ENCODE results near the gene ACBD6.

The ACBD6 gene

DNA sequence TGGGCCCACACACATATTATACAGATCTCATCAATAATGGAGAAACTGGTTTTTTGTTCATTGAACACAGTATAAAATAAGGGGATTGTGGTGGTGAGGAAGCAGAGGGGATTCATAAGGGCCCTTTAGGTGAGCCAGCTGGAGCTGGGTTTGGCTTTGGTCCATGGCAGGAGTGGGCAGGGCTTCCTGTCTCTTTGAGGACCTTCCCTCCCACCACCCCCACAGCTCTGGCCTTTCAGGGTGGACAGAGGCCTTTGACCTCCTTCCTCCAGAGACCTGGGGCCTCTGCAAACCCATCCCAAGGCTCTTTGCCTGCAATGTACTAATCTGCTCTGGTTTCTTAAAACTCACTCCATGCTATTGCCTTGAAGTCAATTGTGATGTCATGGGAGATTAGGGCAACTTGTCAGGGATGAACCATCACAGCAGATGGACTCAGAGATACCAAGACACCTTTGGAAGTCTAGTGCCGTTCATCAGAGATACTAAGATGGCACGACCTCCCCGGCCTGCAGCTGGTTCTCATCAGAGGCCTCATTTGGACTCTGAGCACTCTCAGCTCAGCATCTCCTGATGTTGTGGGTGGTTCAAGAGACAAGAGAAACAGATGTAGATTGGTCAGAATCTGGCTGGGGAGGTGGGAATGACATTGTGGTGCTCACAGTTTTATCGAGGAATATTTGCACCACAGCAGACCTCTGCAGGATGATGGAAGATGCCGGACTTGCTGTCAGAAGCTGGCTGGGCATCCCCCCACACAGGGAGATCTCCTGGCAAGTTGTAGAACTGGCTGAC lies 234.4 kb downstream of the ACBD6 start:
- DNase-seq (ENCODE audit: low read depth, low spot score): no peak
- no peak overlapping the region for H3K4me3 ChIP-seq (ENCODE audit: low read length)

DNA sequence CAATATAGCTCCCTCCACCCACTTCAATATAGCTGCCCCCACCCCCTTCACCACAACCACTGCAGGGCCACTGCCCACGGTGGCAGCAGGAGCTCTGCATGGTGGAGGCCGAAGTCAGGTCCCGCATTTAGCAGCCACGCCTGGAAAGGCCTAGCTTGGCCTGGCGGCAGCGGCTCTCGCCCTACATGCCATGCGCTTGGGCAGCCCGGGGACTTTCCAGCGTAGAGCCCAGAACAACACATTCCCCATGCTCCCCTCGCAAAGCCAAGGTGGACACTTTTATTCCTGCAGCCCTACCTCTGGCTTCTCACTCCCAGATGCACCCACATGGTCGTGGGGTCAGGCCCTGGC lies 235.2 kb downstream of the ACBD6 start:
- H3K4me3 ChIP-seq (ENCODE audit: low read length): no peak overlapping the region
- no peak for DNase-seq (ENCODE audit: low read depth, low spot score)

DNA sequence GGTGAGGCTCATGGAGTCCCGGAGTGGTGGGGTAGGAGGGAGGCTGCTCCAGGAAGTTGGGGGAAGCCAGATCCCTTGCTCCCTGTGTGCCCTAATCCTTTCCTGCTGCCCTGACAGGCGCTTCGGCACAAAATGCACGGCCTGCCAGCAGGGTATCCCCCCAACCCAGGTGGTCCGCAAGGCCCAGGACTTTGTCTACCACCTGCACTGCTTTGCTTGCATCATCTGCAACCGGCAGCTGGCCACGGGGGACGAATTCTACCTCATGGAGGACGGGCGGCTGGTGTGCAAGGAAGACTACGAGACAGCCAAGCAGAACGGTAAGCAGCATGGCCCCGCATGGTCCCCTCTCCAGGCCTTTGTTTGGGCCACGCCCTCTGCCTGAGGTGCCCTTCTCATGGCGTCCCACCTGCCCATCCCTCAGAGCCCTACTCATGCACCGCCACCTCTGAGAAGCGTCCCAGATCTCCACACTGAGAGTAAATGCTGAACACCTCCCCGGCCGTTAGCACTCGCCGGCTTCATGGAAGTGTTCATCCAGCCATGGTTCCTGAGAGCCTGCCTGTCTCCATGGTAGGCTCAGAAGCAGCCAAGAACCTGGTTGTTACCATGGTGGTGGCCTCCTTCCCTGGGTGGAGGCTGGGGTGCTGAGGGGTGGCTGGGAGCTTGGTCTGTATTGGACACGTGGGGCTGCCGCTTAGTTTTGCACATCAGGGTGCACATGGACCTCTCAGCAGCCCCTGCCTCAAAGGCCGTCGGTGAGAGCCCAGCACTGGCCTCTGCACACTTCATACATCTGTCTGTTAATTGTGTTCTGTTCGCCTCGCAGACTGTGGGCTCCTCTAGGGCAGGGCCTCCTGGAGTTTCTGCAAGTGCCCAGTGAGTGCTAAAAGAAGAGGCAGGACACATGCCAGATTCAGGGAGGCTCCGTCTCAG lies 235.8 kb downstream of the ACBD6 start:
- no peak for DNase-seq (ENCODE audit: low read depth, low spot score)
- no peak overlapping the region for H3K4me3 ChIP-seq (ENCODE audit: low read length)

DNA sequence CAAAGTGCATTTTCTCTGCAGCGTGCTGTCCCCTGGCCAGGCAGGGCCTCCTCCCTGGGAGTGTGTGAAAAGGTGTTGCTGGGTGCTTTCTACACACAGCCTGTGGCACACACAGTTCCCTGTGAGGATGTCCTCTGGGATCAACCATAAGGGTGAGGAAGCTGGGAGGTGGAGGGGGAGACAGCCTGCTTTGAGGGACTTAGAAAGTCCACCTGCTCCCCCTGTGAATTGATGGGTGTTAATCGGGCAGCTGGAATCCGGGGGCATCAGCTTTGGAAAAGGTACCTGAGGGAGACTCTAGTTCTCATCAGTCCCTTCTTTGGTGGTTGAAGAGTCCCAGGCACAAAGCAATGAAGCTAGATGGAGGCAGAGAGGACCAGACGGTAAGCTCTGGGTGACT lies 236.5 kb downstream of the ACBD6 start:
- no peak overlapping the region for H3K4me3 ChIP-seq (ENCODE audit: low read length)
- DNase-seq (ENCODE audit: low read depth, low spot score): no peak

DNA sequence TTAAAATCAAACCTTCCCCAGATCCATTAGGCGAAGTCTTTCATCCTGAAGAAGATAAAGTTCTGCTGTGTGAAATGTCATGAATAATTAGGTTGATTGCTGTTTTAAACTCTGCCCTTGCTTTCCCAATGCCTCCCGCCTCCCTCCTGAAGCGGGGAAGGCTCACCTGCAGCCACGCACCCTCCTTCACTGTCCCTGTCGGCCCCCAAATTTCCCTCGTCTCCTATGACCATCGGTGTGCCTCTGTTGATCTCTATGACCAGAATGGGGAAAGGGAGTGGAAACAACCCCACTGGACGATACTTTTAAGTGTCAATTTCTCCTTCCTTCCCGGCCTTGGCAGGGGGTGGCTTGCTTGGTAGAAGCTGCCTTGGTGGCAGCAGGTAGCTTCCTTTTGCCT lies 237.2 kb downstream of the ACBD6 start:
- H3K4me3 ChIP-seq (ENCODE audit: low read length): no peak overlapping the region
- no peak for DNase-seq (ENCODE audit: low read depth, low spot score)

DNA sequence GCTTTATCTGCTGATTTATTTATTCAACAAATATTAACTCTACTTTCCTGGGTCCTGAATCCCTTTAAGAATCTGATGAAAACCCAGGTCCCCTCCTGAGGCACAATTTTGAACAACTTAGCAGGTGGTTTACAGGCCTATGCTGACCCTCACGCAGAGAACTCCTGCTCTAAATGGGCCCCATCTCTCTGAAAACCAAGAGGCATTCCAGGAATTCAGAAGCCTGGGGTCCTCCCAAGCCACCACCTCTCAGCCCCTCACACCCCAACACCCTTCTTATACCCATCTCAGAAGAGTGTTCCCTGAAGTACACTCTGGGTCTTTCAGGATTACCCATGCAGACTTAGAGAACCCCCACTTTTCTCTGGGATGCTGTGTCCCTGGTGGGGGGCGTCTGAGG lies 237.8 kb downstream of the ACBD6 start:
- no peak for DNase-seq (ENCODE audit: low read depth, low spot score)
- no peak overlapping the region for H3K4me3 ChIP-seq (ENCODE audit: low read length)

DNA sequence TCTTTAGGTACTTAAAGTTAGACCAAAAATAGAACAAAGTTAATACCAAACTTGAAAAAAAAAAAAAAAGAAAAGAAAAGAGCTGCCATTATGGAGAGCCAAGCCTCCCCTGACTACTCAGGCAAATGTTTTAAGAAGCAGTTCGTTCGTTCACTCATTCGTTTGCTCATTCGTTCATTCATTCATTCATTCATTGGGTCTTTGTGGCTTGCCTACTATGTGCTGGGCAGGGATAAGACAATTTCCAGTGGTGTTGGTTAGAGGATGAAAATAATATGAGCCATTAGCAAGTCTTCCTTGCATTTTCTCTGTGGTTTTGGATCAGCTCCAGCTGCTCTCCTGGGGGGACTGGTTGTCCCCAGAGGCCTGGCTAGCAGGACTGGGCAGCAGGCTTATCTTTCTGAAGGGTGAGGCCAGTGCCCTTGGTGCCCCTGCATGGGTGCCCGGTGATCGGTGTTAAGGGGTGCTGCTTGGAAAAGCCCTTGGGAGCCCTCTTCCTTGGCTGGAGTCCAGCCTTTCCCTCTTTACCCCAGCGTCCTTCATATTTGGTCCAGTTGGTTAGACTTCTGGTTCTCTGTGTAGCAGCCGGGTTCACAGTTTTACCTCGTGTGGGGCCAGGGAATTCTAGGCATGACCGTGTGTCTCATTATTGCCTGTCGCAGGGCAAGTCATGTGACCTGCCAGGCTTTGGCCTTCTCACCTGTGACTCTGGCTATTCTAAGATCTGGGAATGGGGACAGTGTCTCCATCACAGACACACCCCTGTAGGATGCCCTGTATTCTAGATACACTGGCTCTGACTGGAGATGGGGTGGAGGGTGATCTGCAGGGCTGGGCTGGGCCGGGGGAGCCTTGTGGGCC lies 239.5 kb downstream of the ACBD6 start:
- DNase-seq (ENCODE audit: low read depth, low spot score): no peak
- H3K4me3 ChIP-seq (ENCODE audit: low read length): no peak overlapping the region

DNA sequence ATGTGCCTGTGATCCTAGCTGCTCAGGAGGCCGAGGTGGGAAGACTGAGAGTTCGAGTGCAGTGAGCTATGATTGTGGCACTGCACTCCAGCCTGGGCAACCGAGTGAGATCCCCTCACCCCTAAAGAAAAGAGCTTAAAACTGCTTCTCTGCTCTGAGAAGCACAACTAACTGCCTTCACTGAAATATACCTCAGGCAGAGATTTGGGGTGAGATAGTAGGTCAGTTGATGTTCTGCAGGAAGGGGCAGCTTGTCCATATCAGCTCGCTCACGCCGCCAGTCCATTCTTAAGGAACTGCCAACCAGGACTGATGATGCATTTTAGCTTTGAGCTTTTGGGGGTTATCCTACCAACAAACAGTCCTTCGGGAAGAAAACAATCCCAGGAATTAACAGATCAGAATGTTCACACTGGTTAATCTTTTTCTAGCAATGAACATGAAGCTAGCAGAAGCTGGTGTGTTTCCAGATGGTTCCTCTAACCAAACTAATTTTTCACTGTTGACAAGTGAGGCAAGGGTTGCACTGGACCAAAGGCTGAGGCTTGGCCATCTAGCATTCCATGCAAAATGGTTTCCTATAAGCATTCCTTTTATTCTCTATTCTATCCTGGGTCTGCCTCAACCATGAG lies 240.7 kb downstream of the ACBD6 start:
- no peak overlapping the region for H3K4me3 ChIP-seq (ENCODE audit: low read length)
- no peak for DNase-seq (ENCODE audit: low read depth, low spot score)

DNA sequence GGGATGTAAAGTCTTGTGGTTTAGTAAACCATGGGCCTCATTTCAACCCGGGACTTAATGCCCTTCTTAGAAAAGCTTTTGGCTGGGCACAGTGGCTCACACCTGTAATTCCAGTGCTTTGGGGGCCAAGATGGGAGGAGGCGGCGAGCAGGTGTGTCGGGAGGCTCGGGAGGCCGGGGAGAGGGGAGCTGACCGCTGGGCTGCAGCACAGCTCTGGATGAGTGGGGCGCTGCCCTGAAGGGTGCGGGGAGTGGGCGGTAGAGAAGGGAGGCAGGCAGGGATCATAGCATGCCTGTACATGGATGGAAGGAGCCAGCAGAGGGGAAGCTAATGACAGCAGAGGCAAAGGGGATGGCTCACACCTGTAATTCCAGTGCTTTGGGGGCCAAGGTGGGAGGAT lies 241.3 kb downstream of the ACBD6 start:
- DNase-seq (ENCODE audit: low read depth, low spot score): no peak
- no peak overlapping the region for H3K4me3 ChIP-seq (ENCODE audit: low read length)

DNA sequence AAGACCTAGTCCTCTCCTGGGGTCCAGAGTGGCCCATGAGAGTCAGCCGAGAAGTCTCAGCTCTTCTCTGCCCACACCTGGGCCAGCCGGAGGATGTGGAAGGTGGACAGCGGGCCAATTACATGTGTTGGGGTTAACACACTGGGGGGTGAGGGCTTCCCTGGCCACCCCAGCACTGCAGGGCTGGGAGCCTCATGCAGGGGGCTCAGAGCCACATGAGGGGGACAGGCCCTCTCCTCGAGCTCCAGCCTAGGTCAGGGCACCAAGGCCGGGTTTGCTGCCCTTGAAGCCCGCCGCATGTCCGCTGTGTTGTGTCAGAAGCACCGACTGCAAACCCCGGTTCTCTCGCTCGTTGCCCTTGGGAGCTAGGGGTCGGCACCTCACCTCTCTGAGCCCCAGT lies 241.8 kb downstream of the ACBD6 start:
- no peak for DNase-seq (ENCODE audit: low read depth, low spot score)
- no peak overlapping the region for H3K4me3 ChIP-seq (ENCODE audit: low read length)

DNA sequence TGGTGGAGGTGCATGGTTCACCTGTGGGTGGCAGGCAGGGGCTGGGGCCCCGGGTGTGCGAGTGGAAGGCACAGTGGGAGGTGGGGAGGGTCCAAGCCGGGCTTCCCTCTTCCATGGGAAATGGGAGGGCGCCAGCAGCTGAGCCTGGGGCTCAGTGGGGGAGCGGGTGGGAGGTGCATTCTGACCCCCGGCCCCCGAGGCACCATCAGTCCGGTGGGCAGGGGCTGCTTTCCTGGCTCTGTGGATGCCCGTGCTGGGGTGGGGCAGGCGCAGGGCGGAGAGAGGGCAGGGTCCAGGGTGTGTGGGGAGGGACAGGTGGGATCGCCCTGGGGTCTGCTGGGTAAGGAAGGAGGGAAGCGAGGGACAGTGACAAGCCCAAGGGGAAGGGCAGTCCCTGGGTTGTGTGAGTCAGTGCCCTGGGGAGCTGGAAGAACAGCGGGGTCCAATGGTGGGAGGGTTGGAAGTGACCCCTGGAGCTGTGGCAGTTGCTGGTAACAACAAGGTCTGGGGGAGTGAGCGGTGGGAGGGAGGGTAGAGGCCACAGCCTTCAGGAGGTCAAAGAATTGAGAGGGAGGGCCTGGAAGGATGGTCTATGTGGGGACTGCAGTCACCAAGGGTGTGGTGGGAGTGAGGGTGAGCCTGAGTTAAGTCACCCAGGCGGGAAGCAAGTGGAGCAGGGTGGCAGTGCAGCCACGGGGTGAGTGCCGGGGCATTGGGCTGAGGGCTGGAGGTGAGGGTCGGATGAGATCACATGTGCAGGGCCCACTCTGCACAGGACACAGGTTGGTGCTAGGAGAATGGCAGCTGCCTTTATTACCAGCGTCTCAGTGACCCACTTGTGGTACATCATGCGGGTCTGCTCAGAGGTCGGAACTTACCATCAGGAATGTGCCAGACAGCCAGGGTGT lies 242.7 kb downstream of the ACBD6 start:
- no peak for DNase-seq (ENCODE audit: low read depth, low spot score)
- no peak overlapping the region for H3K4me3 ChIP-seq (ENCODE audit: low read length)

DNA sequence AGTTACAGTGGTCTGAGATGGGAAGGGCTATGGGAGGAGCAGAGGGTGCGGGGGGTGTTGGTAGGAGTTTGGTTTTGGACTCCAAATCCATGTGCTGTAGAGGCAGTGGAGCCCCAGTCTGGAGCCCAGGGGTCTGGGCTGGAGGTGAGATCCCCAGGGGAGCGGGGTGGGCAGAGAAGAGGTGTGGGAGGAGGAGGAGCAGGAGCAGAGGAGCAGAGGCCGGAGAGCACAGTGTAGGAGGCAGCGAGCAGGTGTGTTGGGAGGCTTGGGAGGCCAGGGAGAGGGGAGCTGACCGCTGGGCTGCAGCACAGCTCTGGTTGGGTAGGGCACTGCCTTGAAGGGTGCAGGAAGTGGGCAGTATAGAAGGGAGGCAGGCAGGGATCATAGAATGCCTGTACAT lies 243.4 kb downstream of the ACBD6 start:
- DNase-seq (ENCODE audit: low read depth, low spot score): no peak
- no peak overlapping the region for H3K4me3 ChIP-seq (ENCODE audit: low read length)

DNA sequence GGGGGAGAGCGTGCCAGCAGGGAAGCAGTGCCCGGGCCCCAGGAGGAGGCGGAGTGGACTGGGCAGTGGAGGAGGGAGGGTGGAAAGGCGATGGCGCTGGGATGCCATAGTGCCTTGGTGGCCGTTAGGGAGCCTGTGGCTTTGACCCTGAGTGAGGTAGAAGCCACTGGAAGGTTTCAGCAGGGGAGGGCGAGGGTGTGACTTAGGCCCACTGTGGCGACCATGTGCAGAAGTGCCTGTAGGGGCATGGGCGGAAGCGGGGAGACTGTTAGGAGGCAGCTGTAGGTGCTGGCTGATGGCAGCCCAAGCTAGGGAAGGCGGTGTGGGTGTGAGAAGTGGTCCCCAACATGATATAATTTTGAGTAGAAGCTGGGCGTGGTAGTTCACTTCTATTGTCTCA lies 244.1 kb downstream of the ACBD6 start:
- no peak overlapping the region for H3K4me3 ChIP-seq (ENCODE audit: low read length)
- no peak for DNase-seq (ENCODE audit: low read depth, low spot score)

DNA sequence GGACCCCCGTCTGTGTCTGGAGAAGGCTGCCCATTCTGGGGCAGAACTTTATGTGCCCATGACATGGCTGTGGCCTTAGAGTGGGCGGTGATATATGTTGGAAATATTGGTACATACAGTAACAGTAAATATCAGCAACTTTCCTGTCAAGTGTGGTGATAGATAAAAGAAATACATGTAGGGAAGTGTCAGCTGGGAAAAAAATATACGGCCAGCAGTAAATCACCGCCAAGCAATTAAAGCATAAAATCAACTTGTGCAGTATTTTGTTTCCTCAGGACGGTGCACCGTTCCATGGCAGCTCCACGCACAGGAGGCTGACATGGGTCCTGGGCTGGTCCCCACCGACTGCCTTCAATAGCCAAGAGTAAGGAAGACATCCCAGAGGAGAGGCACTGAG lies 244.9 kb downstream of the ACBD6 start:
- DNase-seq (ENCODE audit: low read depth, low spot score): no peak
- no peak overlapping the region for H3K4me3 ChIP-seq (ENCODE audit: low read length)

DNA sequence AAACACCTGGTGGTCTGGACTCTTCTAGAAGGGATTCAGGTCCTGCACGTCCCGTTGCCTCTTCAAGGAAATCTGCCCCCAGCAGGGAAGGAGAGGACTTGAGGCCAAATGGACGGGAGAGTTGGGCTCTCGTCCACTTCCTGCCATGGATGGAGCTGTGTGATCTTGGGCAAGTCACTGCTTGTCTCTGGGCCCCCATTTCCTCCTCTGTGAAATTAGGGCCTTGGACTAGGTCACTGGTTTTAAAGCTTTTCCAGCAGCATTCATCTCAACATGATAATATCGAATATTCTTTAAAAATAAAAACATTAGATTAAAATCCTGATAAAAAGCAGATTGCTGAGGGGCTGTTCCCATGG lies 245.4 kb downstream of the ACBD6 start:
- no peak overlapping the region for H3K4me3 ChIP-seq (ENCODE audit: low read length)
- no peak for DNase-seq (ENCODE audit: low read depth, low spot score)

DNA sequence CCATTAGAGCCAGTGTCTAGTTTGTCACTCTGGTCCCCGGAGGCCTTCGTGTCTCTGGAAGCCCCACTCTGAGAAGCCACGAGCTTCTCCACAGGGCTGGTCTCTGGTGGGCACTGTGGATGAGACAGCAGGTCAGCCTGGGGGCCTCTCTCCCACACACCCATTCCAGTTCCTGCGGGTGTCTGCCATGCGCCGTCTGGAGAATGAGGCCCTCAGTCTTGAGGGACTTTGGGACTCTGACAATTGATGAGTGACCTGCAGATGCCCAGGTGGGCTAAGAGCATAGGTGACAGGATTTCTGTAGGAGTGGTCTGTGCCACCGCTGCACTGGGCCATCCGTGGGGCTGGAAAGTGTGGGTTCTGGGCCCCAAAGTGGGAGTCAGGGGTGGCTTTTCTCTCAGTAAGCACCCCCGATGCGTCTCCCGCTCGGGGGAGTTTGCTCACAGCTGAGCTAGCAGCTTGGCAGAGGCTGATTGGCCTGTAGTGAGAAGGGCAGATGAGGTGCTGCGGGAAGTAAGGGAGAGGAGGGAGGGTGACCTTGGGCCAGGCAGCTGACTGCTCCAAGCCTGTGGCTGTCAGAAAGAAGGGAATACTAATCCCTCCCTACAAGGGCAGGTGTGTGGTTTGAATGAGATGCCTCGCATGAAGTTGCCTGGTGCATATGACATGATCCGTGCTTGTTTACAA lies 245.9 kb downstream of the ACBD6 start:
- H3K4me3 ChIP-seq (ENCODE audit: low read length): no peak overlapping the region
- no peak for DNase-seq (ENCODE audit: low read depth, low spot score)

DNA sequence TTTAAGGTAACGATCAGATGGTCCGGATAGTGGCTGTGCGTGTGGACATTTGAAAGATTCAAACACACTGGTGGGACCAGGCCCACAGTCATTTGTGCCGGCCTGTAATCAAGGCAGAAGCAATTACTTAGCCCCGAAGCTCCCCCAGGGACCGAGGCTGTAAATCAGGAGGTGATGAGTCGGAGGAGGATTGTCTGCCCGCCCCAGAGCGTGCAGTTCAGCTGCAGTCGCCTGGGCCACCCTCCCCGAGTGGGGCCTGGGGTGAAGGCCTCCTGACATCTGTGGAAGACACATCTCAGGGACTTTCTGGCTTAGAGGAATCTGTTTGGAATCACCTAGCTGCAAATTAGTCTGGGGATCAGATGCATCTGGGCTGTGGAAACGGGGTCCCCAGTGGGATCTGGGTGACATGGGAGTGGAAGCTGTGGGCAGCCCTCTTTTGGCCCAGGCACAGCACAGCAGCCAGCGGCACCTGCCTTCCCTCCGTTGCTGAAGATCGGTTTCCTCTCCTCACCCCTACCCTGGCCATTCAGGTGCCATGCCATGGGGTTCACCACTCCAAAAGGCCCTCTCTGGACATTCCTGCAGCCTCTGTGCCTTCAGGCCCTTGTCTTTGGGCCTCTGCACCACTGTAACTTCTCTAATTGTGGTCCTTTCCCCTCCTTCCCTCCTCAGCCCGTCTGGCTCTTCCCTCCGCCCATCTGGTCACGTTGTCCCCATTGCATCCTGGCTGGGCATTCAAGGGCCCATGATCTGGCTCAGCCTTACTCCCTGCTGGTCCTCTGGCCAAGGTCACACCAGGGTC lies 246.6 kb downstream of the ACBD6 start:
- DNase-seq (ENCODE audit: low read depth, low spot score): no peak

More for the DNA sequence above, 246.6 kb downstream of the ACBD6 start:
- H3K4me3 ChIP-seq (ENCODE audit: low read length): no peak overlapping the region
